GOT3 (cell line): ENCODE results near the gene WASHC4.

Experiments used
- DNase-seq: peaks from one replicate; lab custom pipeline; 2025; ENCODE audit warnings: mixed read lengths; lab: John Stamatoyannopoulos, UW

Gene WASHC4, protein sequence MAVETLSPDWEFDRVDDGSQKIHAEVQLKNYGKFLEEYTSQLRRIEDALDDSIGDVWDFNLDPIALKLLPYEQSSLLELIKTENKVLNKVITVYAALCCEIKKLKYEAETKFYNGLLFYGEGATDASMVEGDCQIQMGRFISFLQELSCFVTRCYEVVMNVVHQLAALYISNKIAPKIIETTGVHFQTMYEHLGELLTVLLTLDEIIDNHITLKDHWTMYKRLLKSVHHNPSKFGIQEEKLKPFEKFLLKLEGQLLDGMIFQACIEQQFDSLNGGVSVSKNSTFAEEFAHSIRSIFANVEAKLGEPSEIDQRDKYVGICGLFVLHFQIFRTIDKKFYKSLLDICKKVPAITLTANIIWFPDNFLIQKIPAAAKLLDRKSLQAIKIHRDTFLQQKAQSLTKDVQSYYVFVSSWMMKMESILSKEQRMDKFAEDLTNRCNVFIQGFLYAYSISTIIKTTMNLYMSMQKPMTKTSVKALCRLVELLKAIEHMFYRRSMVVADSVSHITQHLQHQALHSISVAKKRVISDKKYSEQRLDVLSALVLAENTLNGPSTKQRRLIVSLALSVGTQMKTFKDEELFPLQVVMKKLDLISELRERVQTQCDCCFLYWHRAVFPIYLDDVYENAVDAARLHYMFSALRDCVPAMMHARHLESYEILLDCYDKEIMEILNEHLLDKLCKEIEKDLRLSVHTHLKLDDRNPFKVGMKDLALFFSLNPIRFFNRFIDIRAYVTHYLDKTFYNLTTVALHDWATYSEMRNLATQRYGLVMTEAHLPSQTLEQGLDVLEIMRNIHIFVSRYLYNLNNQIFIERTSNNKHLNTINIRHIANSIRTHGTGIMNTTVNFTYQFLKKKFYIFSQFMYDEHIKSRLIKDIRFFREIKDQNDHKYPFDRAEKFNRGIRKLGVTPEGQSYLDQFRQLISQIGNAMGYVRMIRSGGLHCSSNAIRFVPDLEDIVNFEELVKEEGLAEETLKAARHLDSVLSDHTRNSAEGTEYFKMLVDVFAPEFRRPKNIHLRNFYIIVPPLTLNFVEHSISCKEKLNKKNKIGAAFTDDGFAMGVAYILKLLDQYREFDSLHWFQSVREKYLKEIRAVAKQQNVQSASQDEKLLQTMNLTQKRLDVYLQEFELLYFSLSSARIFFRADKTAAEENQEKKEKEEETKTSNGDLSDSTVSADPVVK

GRCh38 chr12:105107494-105108371, at the start of gene WASHC4:
TSS of gene WASHC4 (plus strand) at chr12:105107731. CDS start at chr12:105107801, 70 bp downstream.
- peak; percentile 53 for DNase-seq

- no peak for DNase-seq
Measured at GRCh38 chr12:105060715-105061378, 46.7 kb upstream of the WASHC4 start.

- DNase-seq = no peak
Measured at GRCh38 chr12:105064564-105065178, 42.9 kb upstream of the WASHC4 start.

DNA sequence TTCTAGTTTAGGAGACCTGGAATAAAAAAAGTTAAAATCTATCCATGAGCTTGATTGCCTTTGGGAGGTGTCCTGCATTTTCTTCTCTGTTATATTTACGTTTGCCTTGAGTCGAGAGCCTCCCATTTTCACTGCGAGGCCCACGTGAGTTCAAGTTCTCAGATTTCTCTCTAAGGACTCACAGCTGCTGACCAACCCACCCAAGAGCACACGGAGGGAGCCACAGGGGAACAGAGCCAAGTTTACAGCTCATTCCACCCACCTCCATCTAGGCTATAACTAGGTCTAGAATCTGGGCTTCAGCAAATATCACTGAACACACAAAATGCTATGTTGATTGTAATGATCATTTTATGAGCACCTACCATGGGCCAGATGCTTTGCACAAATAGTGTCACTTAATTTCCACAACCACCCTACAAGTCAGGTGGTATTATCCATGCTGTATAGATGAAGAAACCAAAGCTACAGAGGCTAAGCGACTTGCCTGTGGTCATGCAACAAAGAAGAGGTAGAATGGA, 40.0 kb upstream of the WASHC4 start:
- no peak for DNase-seq

- DNase-seq = no peak
Measured at GRCh38 chr12:105069936-105070702, 37.4 kb upstream of the WASHC4 start.

- no peak for DNase-seq
Measured at GRCh38 chr12:105071981-105072380, 35.5 kb upstream of the WASHC4 start.

GRCh38 chr12:105072888-105073488, 34.5 kb upstream of the WASHC4 start:
- no peak for DNase-seq

DNA sequence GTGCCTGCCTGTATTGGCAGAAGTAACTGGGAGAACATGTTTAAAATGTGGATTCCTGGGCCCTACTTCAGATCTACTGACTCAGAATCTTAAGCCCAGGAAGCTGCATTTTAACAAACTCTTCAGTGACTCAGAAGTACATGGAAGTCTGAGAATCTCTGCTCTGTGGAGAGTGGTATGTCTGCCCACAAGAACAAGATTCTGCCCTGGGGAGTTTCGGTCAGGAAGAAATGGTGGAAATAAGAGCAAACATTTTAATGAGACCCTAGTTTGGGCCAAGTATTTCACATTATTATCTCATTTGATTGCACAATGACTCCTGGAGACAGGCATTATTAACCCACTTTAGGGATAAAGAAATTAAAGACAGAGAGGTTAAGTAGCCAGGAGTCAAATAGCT, 31.4 kb upstream of the WASHC4 start:
- DNase-seq = no peak

DNA sequence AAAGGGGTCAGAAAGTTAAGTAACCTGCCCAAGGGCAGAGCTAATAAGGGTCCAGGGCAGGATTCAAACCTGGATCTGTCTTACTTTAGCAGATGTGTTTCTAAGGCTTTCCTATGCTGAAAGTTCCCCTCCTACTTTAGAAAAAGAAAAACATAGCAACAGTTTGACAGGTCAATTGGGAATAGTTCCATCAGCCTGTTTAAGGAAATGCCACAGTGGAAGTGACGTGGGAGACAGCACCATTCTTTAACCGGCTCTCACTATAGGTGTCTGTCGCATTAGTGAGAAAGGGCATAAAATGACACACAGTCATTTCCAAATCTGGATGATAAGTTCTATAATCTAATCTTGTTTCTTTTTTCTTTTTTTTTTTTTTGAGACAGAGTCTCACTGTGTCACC, 30.6 kb upstream of the WASHC4 start:
- DNase-seq = no peak

DNA sequence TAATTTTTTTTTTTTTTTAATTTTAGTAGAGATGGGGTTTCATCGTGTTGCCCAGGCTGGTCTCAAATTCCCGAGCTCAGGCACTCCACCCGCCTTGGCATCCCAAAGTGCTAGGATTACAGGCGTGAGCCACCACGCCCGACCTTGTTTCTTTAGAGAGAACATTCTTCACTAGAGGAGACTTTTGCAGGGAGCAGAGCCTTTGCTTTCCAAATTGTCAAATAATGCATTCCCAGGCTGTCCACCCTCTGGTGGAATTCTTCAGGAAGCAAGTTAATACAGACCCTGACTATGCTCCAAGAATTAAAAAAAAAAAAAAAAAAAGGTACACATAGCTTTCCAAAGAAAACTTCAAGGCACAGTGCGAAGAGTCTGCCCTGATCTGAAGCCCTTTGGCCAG, 30.1 kb upstream of the WASHC4 start:
- DNase-seq = no peak

DNA sequence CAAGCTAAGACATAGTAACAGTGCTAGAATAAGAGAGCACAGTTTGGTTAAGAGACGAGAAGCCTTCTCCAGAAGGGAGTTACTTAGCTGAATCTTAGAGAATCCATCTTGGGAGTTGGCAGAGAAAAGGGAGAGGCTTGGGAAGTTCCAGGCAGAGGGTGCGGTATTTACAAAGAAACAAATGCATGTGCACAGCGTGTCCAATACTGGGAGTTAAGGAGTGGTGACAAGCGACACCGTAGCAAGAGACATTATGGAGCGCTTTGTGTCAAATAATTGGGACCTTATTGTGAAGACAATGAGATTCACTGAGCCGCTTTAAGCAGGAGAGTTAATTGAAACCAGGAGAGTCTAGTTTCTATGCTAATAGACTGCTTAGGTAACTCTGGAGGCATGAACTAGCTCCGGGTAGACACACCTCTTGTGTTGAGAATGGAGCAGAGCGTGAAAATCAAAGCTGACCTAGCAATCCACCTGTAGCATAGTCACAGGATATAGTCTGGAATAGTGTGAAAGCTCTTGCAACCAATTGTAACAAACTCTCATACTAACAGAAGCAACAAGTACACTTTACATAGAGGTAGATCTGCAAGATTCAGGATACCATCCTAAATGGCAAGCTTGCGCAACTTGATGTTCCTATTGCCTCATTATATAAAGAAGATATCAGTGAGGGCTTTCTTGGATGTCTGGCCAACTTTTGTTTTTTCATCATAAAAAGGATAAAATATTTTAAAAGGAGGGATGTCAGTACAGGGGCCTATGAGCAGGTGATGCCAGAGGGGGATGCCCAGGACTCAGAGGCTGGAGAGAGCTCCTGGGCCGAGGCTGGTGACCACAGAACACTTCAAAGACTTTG, 28.6 kb upstream of the WASHC4 start:
- no peak for DNase-seq

DNA sequence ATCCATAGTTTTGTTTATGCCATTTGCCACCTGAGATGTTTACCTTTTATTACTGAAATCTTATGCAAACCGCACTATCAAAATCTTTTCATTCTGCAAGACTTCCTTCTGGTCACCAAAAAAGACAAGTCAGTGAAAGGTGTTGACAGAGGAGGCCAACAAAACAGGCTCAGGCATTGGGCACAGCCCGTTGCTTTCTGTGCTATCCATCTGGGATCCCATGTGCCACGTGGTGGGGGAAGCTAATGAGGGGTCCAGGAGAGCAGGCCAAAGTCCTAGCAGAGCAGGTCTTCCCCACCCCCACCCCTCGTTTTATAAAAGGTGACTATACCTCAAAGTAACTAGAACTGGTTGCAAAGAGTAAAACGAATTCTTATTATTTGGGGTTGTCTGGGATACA, 24.5 kb upstream of the WASHC4 start:
- DNase-seq = no peak

DNA sequence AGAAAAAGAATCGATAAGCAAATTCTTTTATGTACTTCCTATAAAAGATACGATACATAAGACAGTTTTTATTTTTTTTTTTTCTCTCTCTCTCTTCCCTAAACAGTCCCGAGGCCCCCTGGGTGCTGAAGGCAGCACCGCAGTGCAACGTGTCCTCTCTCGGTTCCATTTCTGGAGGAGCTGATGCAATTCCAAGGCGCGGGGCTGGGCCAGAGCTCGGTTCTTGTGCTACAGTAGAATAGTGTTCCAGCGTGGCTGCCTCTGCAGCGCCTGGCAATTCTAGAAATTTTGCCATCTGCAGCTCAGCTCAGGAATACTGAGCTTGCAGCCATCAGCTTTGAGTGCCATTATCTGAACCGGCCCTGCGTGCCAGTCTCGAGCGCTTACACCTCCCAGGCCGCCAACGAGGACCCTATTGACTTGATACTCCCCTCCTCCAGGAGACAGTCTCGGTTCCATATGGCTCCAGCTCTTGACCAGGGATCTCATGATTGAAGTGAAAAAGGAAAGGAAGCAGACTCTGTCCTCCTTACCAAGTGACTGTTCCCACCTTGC, 23.9 kb upstream of the WASHC4 start:
- DNase-seq = no peak

- DNase-seq = no peak
Measured at GRCh38 chr12:105084251-105085250, 23.0 kb upstream of the WASHC4 start, which contains the start of gene ALDH1L2. TSS of gene ALDH1L2 (minus strand) at chr12:105084458. CDS start at chr12:105084436, 22 bp downstream.

- DNase-seq = no peak
Measured at GRCh38 chr12:105085501-105085900, 22.0 kb upstream of the WASHC4 start.

DNA sequence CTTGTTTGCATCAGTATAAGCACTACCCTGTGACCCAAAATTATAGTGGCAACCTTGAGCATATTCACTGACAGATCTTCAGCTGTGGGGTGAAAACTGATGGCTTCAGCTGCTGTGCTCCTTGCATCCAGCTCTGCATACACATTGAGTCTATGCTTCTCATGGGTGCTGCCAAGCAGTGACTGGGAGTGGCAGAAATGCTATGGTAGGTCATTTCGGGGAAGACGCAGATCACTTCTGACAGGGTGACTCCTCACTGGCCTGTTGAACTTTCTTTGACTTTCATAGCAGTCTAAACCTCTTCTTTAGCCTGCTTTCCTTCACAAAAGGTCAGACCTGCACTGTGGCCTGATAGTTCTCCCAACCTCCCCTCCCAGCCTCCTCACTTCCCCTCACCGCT, 17.7 kb upstream of the WASHC4 start:
- no peak for DNase-seq
